HepG2 (cell line): Measurements from ENCODE around the gene INSR. TPM values are rescaled to one million over a fixed set of nuclear protein-coding genes. Genes with fewer than 3 reads are reported as not detected.

Experiments used
- BCL6 ChIP-seq: IDR thresholded peaks from 2 replicates; pipeline ENCODE4 v1.6.1; 2016; ENCODE audit warnings: missing genetic modification reagents, missing compliant biosample characterization
- ELF4 ChIP-seq: sonication (generic); formaldehyde crosslinking; IDR thresholded peaks from 2 replicates; pipeline ENCODE4 v1.5.0; 2020; ENCODE audit warnings: missing genetic modification reagents, mild to moderate bottlenecking, moderate library complexity, borderline replicate concordance
- JDP2 ChIP-seq: sonication (generic); formaldehyde crosslinking; IDR thresholded peaks from 2 replicates; pipeline ENCODE4 v1.8.1; 2022; ENCODE audit warnings: missing genetic modification reagents, borderline replicate concordance
- KDM2A ChIP-seq: sonication (generic); formaldehyde crosslinking; IDR thresholded peaks from 2 replicates; pipeline ENCODE4 v1.4.0; 2020; ENCODE audit warnings: low read depth, missing genetic modification reagents, borderline replicate concordance
- MTA1 ChIP-seq: sonication (generic); formaldehyde crosslinking; IDR thresholded peaks from 2 replicates; pipeline ENCODE4 v1.4.0; 2020; ENCODE audit warnings: missing genetic modification reagents, mild to moderate bottlenecking, borderline replicate concordance
- NKX3-1 ChIP-seq: sonication (generic); formaldehyde crosslinking; IDR thresholded peaks from 2 replicates; pipeline ENCODE4 v1.5.0; 2020; ENCODE audit warnings: missing genetic modification reagents
- ONECUT2 ChIP-seq: sonication (generic); formaldehyde crosslinking; IDR thresholded peaks from 2 replicates; pipeline ENCODE4 v1.4.0; 2020; ENCODE audit warnings: missing genetic modification reagents
- RBFOX2 ChIP-seq: fragments of 200-400 bp; formaldehyde crosslinking; IDR thresholded peaks from 2 replicates; pipeline ENCODE4 v1.6.1; 2017; ENCODE audit warnings: low read depth, mild to moderate bottlenecking, low read length
- RXRA ChIP-seq: sonication (generic); formaldehyde crosslinking; IDR thresholded peaks from 2 replicates; pipeline ENCODE4 v1.5.1; 2020; ENCODE audit warnings: missing genetic modification reagents
- TEAD3 ChIP-seq: optimal IDR thresholded peaks from 2 replicates; pipeline ENCODE3; 2016; ENCODE audit warnings: borderline replicate concordance
- ZFP36L2 ChIP-seq: sonication (generic); formaldehyde crosslinking; IDR thresholded peaks from 2 replicates; pipeline ENCODE4 v1.4.0; 2020; ENCODE audit warnings: missing genetic modification reagents
- ZNF274 ChIP-seq: sonication (generic); formaldehyde crosslinking; IDR thresholded peaks from 2 replicates; pipeline ENCODE4 v1.5.1; 2020; ENCODE audit warnings: mild to moderate bottlenecking, missing genetic modification reagents
- ZNF382 ChIP-seq: sonication (generic); formaldehyde crosslinking; IDR thresholded peaks from 2 replicates; pipeline ENCODE4 v1.5.0; 2020; ENCODE audit warnings: missing genetic modification reagents, mild to moderate bottlenecking, borderline replicate concordance
- ZNF564 ChIP-seq: sonication (generic); formaldehyde crosslinking; IDR thresholded peaks from 2 replicates; pipeline ENCODE4 v1.8.1; 2023; ENCODE audit warnings: mild to moderate bottlenecking, missing genetic modification reagents
- ZNF607 ChIP-seq: sonication (generic); formaldehyde crosslinking; IDR thresholded peaks from 2 replicates; pipeline ENCODE4 v1.5.1; 2020; ENCODE audit warnings: missing genetic modification reagents, mild to moderate bottlenecking, borderline replicate concordance
- ZNF761 ChIP-seq: sonication (generic); formaldehyde crosslinking; conservative IDR thresholded peaks from 2 replicates; pipeline ENCODE4 v1.4.0; 2020; ENCODE audit warnings: mild to moderate bottlenecking, missing genetic modification reagents
- ZNF766 ChIP-seq: sonication (generic); formaldehyde crosslinking; IDR thresholded peaks from 2 replicates; pipeline ENCODE4 v1.5.0; 2020; ENCODE audit warnings: missing genetic modification reagents, borderline replicate concordance
- polyA plus RNA-seq, 8 experiments: library from polyadenylated mRNA; depleted of rRNA in 3 of 8; stranded (reverse) in 7 of 8; unstranded in 1 of 8; fragments of >200 nt; fragmentation: Illumina TruSeq in 4 of 8; extraction: Trizol in 4 of 8; gene quantifications; 2 replicates each; pipeline versions ENCODE4 v1.2.1 to v1.2.3, GENCODE V29; 2011 to 2016; ENCODE audit warnings: low read depth in 4 of 8, missing spikeins in 1 of 8, mixed read lengths in 1 of 8; ENCODE audit not compliant: insufficient read depth in 1 of 8
- total RNA-seq, 5 experiments: library from RNA; depleted of rRNA; stranded (reverse); fragments of >200 nt; fragmentation: Illumina TruSeq; extraction: Trizol; gene quantifications; 2 replicates each; pipeline ENCODE4 v1.2.3, GENCODE V29; 2016; ENCODE audit warnings: low read depth in 1 of 5
- TF ChIP-seq, protein P1 (sequence below): sonication (generic); formaldehyde crosslinking; IDR thresholded peaks from 2 replicates; pipeline ENCODE4 v1.4.0; 2020; ENCODE audit warnings: missing genetic modification reagents
- TF ChIP-seq, protein P2 (sequence below): sonication (generic); formaldehyde crosslinking; conservative IDR thresholded peaks from 2 replicates; pipeline ENCODE4 v1.5.0; 2020; ENCODE audit warnings: missing genetic modification reagents
- TF ChIP-seq, protein P3 (sequence below): sonication (generic); formaldehyde crosslinking; IDR thresholded peaks from 2 replicates; pipeline ENCODE4 v1.9.0; 2022; ENCODE audit warnings: missing genetic modification reagents, mild to moderate bottlenecking, borderline replicate concordance
- TF ChIP-seq, protein P4 (sequence below): sonication (generic); formaldehyde crosslinking; IDR thresholded peaks from 2 replicates; pipeline ENCODE4 v1.8.1; 2023; ENCODE audit warnings: mild to moderate bottlenecking, missing genetic modification reagents, borderline replicate concordance
- TF ChIP-seq, protein P5 (sequence below): sonication (generic); formaldehyde crosslinking; IDR thresholded peaks from 2 replicates; pipeline ENCODE4 v1.9.0; 2022; ENCODE audit warnings: low read depth, missing genetic modification reagents

INSR gene
- total and polyA plus RNA-seq, 2 of the 13 experiments (the other 11 are each of a cell fraction or from before 2014, with no cell fraction given) = 24.2 to 29.8 TPM

DNA sequence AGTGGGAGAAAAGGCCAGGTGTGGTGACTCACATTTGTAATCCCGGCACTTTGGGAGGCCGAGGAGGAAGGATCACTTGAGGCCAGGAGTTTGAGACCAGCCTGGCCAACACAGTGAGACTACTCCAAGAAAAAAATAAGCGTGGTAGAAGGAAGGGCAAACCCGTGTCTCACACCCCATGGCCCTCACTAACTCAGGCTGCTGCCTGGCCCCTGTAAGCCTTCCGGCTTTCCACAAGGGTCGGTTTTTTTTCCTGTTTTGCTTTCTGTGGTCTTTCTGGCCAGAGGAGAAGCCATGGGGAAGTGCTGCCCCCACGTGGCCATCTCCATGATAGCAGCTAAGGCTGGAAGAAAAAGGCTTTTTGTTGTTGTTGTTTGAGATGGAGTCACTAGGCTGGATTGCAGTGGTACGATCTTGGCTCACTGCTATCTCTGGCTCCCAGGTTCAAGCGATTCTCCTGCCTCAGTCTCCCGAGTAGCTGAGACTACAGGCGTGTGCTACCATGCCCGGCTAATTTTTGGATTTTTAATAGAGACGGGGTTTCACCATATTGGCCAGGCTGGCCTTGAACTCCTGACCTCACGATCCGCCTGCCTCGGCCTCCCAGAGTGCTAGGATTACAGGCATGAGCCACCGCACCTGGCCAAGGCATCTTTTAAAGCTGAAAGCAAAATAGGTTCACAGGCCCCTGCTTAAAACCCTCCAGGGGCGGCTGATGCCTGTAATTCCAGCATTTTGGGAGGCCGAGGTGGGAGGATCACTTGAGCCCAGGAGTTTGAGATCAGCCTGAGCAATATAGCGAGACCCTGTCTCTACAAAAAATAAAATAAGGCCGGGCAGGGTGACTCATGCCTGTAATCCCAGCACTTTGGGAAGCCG lies 47.0 kb upstream of the INSR start (continued):
- TF ChIP-seq BCL6 (CRISPR knock-in tag) (peak; percentile 24; the same call in 1 of the 2 replicates), ZNF607 (CRISPR knock-in tag) (no peak; the same call in 1 of the 2 replicates), TEAD3 (CRISPR knock-in tag) (no peak), RBFOX2 (no peak), ZNF766 (0 out of 2 replicates have a peak, but pooled peaks have one; percentile 44), ZFP36L2 (CRISPR knock-in tag) (no peak), KDM2A (peak; percentile 68; the same call in 1 of the 2 replicates), MTA1 (CRISPR knock-in tag) (no peak), NKX3-1 (no peak; the same call in 1 of the 2 replicates), ONECUT2 (no peak), ZNF761 (CRISPR knock-in tag) (no peak), ZNF564 (no peak), ZNF274 (CRISPR knock-in tag) (no peak), ELF4 (CRISPR knock-in tag) (no peak), JDP2 (CRISPR knock-in tag) (no peak), ZNF382 (CRISPR knock-in tag) (no peak), RXRA (CRISPR knock-in tag) (peak; percentile 31; the same call in 1 of the 2 replicates)
- TF ChIP-seq, protein P1, sequence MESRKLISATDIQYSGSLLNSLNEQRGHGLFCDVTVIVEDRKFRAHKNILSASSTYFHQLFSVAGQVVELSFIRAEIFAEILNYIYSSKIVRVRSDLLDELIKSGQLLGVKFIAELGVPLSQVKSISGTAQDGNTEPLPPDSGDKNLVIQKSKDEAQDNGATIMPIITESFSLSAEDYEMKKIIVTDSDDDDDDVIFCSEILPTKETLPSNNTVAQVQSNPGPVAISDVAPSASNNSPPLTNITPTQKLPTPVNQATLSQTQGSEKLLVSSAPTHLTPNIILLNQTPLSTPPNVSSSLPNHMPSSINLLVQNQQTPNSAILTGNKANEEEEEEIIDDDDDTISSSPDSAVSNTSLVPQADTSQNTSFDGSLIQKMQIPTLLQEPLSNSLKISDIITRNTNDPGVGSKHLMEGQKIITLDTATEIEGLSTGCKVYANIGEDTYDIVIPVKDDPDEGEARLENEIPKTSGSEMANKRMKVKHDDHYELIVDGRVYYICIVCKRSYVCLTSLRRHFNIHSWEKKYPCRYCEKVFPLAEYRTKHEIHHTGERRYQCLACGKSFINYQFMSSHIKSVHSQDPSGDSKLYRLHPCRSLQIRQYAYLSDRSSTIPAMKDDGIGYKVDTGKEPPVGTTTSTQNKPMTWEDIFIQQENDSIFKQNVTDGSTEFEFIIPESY = no peak
- TF ChIP-seq, protein P2, sequence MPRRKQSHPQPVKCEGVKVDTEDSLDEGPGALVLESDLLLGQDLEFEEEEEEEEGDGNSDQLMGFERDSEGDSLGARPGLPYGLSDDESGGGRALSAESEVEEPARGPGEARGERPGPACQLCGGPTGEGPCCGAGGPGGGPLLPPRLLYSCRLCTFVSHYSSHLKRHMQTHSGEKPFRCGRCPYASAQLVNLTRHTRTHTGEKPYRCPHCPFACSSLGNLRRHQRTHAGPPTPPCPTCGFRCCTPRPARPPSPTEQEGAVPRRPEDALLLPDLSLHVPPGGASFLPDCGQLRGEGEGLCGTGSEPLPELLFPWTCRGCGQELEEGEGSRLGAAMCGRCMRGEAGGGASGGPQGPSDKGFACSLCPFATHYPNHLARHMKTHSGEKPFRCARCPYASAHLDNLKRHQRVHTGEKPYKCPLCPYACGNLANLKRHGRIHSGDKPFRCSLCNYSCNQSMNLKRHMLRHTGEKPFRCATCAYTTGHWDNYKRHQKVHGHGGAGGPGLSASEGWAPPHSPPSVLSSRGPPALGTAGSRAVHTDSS (CRISPR knock-in tag) = no peak
- TF ChIP-seq, protein P3, sequence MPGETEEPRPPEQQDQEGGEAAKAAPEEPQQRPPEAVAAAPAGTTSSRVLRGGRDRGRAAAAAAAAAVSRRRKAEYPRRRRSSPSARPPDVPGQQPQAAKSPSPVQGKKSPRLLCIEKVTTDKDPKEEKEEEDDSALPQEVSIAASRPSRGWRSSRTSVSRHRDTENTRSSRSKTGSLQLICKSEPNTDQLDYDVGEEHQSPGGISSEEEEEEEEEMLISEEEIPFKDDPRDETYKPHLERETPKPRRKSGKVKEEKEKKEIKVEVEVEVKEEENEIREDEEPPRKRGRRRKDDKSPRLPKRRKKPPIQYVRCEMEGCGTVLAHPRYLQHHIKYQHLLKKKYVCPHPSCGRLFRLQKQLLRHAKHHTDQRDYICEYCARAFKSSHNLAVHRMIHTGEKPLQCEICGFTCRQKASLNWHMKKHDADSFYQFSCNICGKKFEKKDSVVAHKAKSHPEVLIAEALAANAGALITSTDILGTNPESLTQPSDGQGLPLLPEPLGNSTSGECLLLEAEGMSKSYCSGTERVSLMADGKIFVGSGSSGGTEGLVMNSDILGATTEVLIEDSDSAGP = peak; percentile 39; the same call in 1 of the 2 replicates
- TF ChIP-seq, protein P4, sequence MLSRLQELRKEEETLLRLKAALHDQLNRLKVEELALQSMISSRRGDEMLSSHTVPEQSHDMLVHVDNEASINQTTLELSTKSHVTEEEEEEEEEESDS = no peak
- TF ChIP-seq, protein P5, sequence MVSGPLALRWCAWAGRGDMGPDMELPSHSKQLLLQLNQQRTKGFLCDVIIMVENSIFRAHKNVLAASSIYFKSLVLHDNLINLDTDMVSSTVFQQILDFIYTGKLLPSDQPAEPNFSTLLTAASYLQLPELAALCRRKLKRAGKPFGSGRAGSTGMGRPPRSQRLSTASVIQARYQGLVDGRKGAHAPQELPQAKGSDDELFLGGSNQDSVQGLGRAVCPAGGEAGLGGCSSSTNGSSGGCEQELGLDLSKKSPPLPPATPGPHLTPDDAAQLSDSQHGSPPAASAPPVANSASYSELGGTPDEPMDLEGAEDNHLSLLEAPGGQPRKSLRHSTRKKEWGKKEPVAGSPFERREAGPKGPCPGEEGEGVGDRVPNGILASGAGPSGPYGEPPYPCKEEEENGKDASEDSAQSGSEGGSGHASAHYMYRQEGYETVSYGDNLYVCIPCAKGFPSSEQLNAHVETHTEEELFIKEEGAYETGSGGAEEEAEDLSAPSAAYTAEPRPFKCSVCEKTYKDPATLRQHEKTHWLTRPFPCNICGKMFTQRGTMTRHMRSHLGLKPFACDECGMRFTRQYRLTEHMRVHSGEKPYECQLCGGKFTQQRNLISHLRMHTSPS (CRISPR knock-in tag) = no peak
